Smooth muscle cell (in vitro differentiated cells): ENCODE data around the gene DACH1. TPM values are rescaled to one million over a fixed set of nuclear protein-coding genes. Genes with fewer than 3 reads are reported as not detected.

Source experiments
- DNase-seq: peaks from one replicate; lab custom pipeline; 2025; ENCODE audit not compliant: unreplicated experiment; lab: John Stamatoyannopoulos, UW
- H2AFZ ChIP-seq: fragments of 200-600 bp; sonication (generic); 2 replicates; pipeline ENCODE4 v1.6.0; 2016; ENCODE audit warnings: antibody characterized with exemption, low read depth, mild to moderate bottlenecking
- H3F3A ChIP-seq: fragments of 200-600 bp; sonication (generic); 2 replicates; pipeline ENCODE4 v1.6.0; 2017; ENCODE audit warnings: antibody characterized with exemption, low read depth
- H3K27ac ChIP-seq: fragments of 200-600 bp; sonication (generic); 2 replicates; pipeline ENCODE4 v1.5.1; 2016; ENCODE audit warnings: low read depth, mild to moderate bottlenecking
- H3K27me3 ChIP-seq: fragments of 200-600 bp; sonication (generic); 2 replicates; pipeline ENCODE4 v1.6.1; 2016; ENCODE audit warnings: low read depth, mild to moderate bottlenecking
- H3K36me3 ChIP-seq: fragments of 200-600 bp; sonication (generic); 2 replicates; pipeline ENCODE4 v1.5.1; 2016; ENCODE audit warnings: low read depth
- H3K4me1 ChIP-seq: fragments of 200-600 bp; sonication (generic); 2 replicates; pipeline ENCODE4 v1.5.1; 2016; ENCODE audit warnings: low read depth
- H3K4me2 ChIP-seq: fragments of 200-600 bp; sonication (generic); 2 replicates; pipeline ENCODE4 v1.6.0; 2016; ENCODE audit warnings: mild to moderate bottlenecking
- H3K4me3 ChIP-seq: fragments of 200-600 bp; sonication (generic); 2 replicates; pipeline ENCODE4 v1.5.1; 2016; ENCODE audit warnings: mild to moderate bottlenecking
- H3K79me2 ChIP-seq: fragments of 200-600 bp; sonication (generic); 2 replicates; pipeline ENCODE4 v1.6.0; 2016; ENCODE audit warnings: low read depth, mild to moderate bottlenecking
- H3K9ac ChIP-seq: fragments of 200-600 bp; sonication (generic); 2 replicates; pipeline ENCODE4 v1.6.0; 2016; ENCODE audit warnings: low read depth
- H3K9me3 ChIP-seq: fragments of 200-600 bp; sonication (generic); replicated peaks from 2 replicates; pipeline ENCODE4 v1.5.1; 2016; ENCODE audit warnings: low read depth
- H4K20me1 ChIP-seq: fragments of 200-600 bp; sonication (generic); 2 replicates; pipeline ENCODE4 v1.6.0; 2016; ENCODE audit warnings: low read depth
- WGBS: methylation state at CpG from one replicate; pipeline ENCODE4 v1.1.7; 2016; ENCODE audit warnings: low lambda C conversion rate; 5-methylcytosine and 5-hydroxymethylcytosine counted together
- polyA plus RNA-seq: library from polyadenylated mRNA; unstranded; fragments of >200 nt; fragmentation: Nextera tagmentation; extraction: Ambion mirVana; gene quantifications from 2 replicates; pipeline ENCODE4 v1.2.1, GENCODE V29; 2016
- total RNA-seq: library from RNA; depleted of rRNA; stranded (reverse); fragments of >200 nt; gene quantifications from 2 replicates; pipeline ENCODE4 v1.2.3, GENCODE V29; 2014
- TF ChIP-seq, protein P1 (sequence below): fragments of 200-600 bp; sonication (generic); IDR thresholded peaks from 2 replicates; pipeline ENCODE4 v1.5.1; 2017; ENCODE audit warnings: borderline replicate concordance, mild to moderate bottlenecking, antibody characterized with exemption; ENCODE audit not compliant: insufficient read depth, poor library complexity, severe bottlenecking

The DACH1 gene
- total and polyA plus RNA-seq, 2 experiments from 2014 or later = 0.33 to 1.6 TPM

DNA sequence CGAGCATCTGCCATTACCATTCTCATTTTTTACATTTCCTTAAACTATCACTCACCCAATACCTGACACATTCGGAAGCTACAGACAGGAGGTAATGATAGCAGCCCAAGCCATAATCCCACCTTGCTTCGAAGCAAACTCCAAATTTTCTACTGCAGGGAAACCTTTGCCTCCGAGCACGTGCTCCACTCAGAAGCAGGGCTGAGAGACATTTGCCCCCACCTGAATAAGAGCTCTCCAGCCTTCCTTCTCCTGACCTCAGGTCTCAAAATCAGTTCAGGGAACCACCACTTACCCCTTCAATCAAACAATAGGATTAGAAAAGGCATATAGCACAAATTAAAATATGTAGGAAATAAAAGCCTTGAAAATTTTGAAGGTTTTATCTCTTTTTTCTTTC, 2.3 kb upstream of the DACH1 start:
- Histone ChIP-seq H2AFZ (no peak overlapping the region), H4K20me1 (no peaks in the 10 kb centered on the region), H3K4me1 (peaks cover 27% of the 10 kb centered on the region), H3F3A (no peaks in the 10 kb centered on the region), H3K4me2 (no peak overlapping the region), H3K27me3 (peaks cover 51% of the 10 kb centered on the region), H3K36me3 (no peaks in the 10 kb centered on the region), H3K9me3 (no peaks in the 10 kb centered on the region), H3K4me3 (no peak overlapping the region), H3K79me2 (no peaks in the 10 kb centered on the region), H3K9ac (no peak overlapping the region), H3K27ac (no peak overlapping the region)
- WGBS = 70% methylated on average over 5 of the region's 5 CpGs
- TF ChIP-seq, protein P1, sequence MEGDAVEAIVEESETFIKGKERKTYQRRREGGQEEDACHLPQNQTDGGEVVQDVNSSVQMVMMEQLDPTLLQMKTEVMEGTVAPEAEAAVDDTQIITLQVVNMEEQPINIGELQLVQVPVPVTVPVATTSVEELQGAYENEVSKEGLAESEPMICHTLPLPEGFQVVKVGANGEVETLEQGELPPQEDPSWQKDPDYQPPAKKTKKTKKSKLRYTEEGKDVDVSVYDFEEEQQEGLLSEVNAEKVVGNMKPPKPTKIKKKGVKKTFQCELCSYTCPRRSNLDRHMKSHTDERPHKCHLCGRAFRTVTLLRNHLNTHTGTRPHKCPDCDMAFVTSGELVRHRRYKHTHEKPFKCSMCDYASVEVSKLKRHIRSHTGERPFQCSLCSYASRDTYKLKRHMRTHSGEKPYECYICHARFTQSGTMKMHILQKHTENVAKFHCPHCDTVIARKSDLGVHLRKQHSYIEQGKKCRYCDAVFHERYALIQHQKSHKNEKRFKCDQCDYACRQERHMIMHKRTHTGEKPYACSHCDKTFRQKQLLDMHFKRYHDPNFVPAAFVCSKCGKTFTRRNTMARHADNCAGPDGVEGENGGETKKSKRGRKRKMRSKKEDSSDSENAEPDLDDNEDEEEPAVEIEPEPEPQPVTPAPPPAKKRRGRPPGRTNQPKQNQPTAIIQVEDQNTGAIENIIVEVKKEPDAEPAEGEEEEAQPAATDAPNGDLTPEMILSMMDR = no peak
- DNase-seq = no peak

DNA sequence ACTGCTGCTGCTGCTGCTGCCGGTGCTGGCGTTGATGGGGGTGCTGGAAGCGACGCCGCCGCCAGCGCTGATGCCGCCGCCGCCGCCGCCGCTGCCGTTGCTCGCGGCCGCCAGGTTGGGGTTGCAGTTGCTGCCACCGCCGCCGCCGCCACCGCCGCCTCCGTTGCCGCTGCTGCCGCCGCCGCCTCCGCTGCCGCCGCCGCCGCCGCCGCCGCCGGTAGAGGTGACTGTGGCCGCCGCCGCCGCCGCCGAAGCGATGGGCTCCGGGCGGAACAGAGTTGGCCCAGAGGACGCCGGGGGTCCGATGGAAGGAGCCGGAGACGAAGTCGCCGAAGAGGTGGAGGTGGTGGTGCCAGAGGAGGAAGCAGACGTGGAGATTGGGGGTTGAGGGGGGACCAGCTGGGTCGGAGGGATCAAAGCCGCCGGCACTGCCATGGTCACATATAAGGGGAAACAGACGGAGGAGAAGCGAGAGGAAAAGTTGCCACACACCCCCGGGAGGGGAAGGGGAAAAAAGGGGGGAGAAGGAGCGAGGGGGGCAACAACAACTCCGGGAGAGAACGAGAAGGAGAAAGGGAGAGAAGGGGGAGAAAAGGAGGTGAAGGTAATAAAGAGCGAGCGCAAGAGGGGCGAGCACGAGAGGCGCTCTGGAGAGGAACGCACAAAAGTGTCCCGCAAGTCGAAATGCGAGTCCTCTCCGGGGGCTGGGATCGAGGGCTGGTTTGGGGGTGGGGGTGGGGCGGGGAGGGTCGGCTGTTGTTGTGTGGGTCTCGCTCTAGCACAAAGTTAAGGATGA, 471 bp downstream of the DACH1 start:
- TF ChIP-seq, protein P1 = no peak
- WGBS = under 1% methylated on average over 32 of the region's 77 CpGs
- DNase-seq = peak; percentile 18

DNA sequence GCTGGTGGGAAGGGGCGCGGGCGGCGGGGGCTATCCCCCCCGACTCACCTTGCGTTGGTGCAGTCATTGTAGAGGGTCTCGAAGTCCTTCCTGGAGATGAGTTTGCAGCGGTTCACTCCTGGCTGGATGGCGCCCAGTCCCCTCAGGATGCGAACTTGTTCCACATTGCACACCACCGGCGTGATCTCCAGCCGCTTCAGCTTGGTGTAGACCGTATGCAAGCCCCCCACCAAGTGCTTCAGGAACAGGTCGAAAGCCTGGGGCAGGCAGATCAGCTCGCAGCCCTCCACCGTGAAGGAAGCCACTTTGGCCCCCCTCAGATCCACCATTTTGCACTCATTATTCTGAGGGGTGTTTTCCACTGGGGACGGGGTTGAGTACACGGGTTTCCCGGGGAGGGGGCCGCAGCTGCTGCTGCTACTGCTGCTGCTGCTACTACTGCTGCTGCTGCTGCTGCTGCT, 1.1 kb downstream of the DACH1 start:
- Histone ChIP-seq H3K9me3 (no peaks in the 10 kb centered on the region), H3K4me3 (peak overlapping the region; percentile 74), H3K4me2 (peak overlapping the region; percentile 96), H3K27me3 (peaks cover 75% of the 10 kb centered on the region), H3F3A (no peaks in the 10 kb centered on the region), H4K20me1 (no peaks in the 10 kb centered on the region), H2AFZ (peak overlapping the region; percentile 94), H3K4me1 (peaks cover 23% of the 10 kb centered on the region), H3K27ac (no peak overlapping the region), H3K9ac (no peak overlapping the region), H3K36me3 (no peaks in the 10 kb centered on the region), H3K79me2 (peaks cover 2% of the 10 kb centered on the region)
- under 1% methylated on average over 16 of the region's 21 CpGs for WGBS
- no peak for DNase-seq
- TF ChIP-seq, protein P1 = no peak

More for the DNA sequence above, 471 bp downstream of the DACH1 start:
- H3K4me1 ChIP-seq = peaks cover 26% of the 10 kb centered on the region
- peaks cover 71% of the 10 kb centered on the region for H3K27me3 ChIP-seq
- no peaks in the 10 kb centered on the region for H3F3A ChIP-seq
- no peaks in the 10 kb centered on the region for H3K79me2 ChIP-seq
- H3K4me2 ChIP-seq = peak overlapping the region; percentile 96
- no peaks in the 10 kb centered on the region for H4K20me1 ChIP-seq
- peak overlapping the region; percentile 74 for H3K4me3 ChIP-seq
- peak overlapping the region; percentile 94 for H2AFZ ChIP-seq
- no peak overlapping the region for H3K9ac ChIP-seq
- H3K36me3 ChIP-seq = no peaks in the 10 kb centered on the region
- no peaks in the 10 kb centered on the region for H3K9me3 ChIP-seq
- no peak overlapping the region for H3K27ac ChIP-seq
